ENCODE data around the gene DCC. TPM values are rescaled to one million over a fixed set of nuclear protein-coding genes. Genes with fewer than 3 reads are reported as not detected.

DCC gene
- polyA plus RNA-seq, 1 experiment: 0.67 TPM

- no peak overlapping the region for H3K27ac ChIP-seq (ENCODE audit: low read depth, low read length)
- ChIA-PET CTCF (no interaction called here), POLR2A (no interaction called here)
- H3K4me3 ChIP-seq (ENCODE audit: low read depth, low read length): no peak overlapping the region
- H3K27me3 ChIP-seq (ENCODE audit: control insufficient read depth, insufficient read depth, low read length): no peaks in the 10 kb centered on the region
- H3K9me3 ChIP-seq (ENCODE audit: control insufficient read depth, insufficient read depth, low read length): no peaks in the 10 kb centered on the region; the same call in 1 of the 2 replicates
- no peak for DNase-seq (ENCODE audit: low read depth, low spot score)
- no peak for TF ChIP-seq CTCF (IDR thresholded peaks at IDR 0.05; ENCODE audit: low read depth, low read length)
These were observed 593.4 kb downstream of the DCC start for GRCh38 chr18:52933356-52933755.

GRCh38 chr18:52936931-52937330 lies 596.9 kb downstream of the DCC start:
- Histone ChIP-seq H3K27ac (ENCODE audit: low read depth, low read length) (no peak overlapping the region), H3K27me3 (ENCODE audit: control insufficient read depth, insufficient read depth, low read length) (no peaks in the 10 kb centered on the region), H3K4me3 (ENCODE audit: low read depth, low read length) (no peak overlapping the region), H3K9me3 (ENCODE audit: control insufficient read depth, insufficient read depth, low read length) (no peaks in the 10 kb centered on the region)
- no peak for TF ChIP-seq CTCF (IDR thresholded peaks at IDR 0.05; ENCODE audit: low read depth, low read length)
- ChIA-PET POLR2A (no interaction called here), CTCF (no interaction called here)
- DNase-seq (ENCODE audit: low read depth, low spot score): no peak

GRCh38 chr18:52937840-52938239 lies 597.8 kb downstream of the DCC start:
- H3K27me3 ChIP-seq (ENCODE audit: control insufficient read depth, insufficient read depth, low read length): no peaks in the 10 kb centered on the region
- POLR2A ChIA-PET: no interaction called here

GRCh38 chr18:52945552-52945951 lies 605.6 kb downstream of the DCC start:
- no peak for DNase-seq (ENCODE audit: low read depth, low spot score)
- Histone ChIP-seq H3K27ac (ENCODE audit: low read depth, low read length) (no peak overlapping the region), H3K4me3 (ENCODE audit: low read depth, low read length) (no peak overlapping the region), H3K9me3 (ENCODE audit: control insufficient read depth, insufficient read depth, low read length) (peaks cover 1% of the 10 kb centered on the region; the same call in 1 of the 2 replicates), H3K27me3 (ENCODE audit: control insufficient read depth, insufficient read depth, low read length) (no peaks in the 10 kb centered on the region)
- POLR2A ChIA-PET: no interaction called here
- TF ChIP-seq CTCF (IDR thresholded peaks at IDR 0.05; ENCODE audit: low read depth, low read length): no peak
- CTCF ChIA-PET: no interaction called here

More at GRCh38 chr18:52937840-52938239, 597.8 kb downstream of the DCC start:
- no peak for TF ChIP-seq CTCF (IDR thresholded peaks at IDR 0.05; ENCODE audit: low read depth, low read length)
- Histone ChIP-seq H3K27ac (ENCODE audit: low read depth, low read length) (no peak overlapping the region), H3K9me3 (ENCODE audit: control insufficient read depth, insufficient read depth, low read length) (no peaks in the 10 kb centered on the region), H3K4me3 (ENCODE audit: low read depth, low read length) (no peak overlapping the region)
- CTCF ChIA-PET: interaction anchor here (0.5 kb wide), 1 partner anchor 221 kb away, joined by 4 read pairs; no protein-coding TSS in a partner anchor
- no peak for DNase-seq (ENCODE audit: low read depth, low spot score)

- no peaks in the 10 kb centered on the region for H3K27me3 ChIP-seq (ENCODE audit: control insufficient read depth, insufficient read depth, low read length)
- no peak for TF ChIP-seq CTCF (IDR thresholded peaks at IDR 0.05; ENCODE audit: low read depth, low read length)
- POLR2A ChIA-PET: no interaction called here
- H3K9me3 ChIP-seq (ENCODE audit: control insufficient read depth, insufficient read depth, low read length): peaks cover 3% of the 10 kb centered on the region
- CTCF ChIA-PET: no interaction called here
- no peak for DNase-seq (ENCODE audit: low read depth, low spot score)
- H3K27ac ChIP-seq (ENCODE audit: low read depth, low read length): no peak overlapping the region
- no peak overlapping the region for H3K4me3 ChIP-seq (ENCODE audit: low read depth, low read length)
These were observed 609.0 kb downstream of the DCC start for GRCh38 chr18:52948868-52949444.

Data from AG04450 (cell line).